ENCODE results near the gene TCEA3.

Gene TCEA3

GRCh38 chr1:23331713-23332112 is 92.8 kb downstream of the TCEA3 start:
- DNase-seq (ENCODE audit: low read depth in 1 of 2, low spot score in 1 of 2) = no peak
- Histone ChIP-seq H3K4me3 (replicated peaks; ENCODE audit: insufficient read depth, low read length) (no peak overlapping the region), H3K27me3 (ENCODE audit: insufficient read depth, poor library complexity, severe bottlenecking) (no peaks in the 10 kb centered on the region)

More at GRCh38 chr1:23331713-23332112, 92.8 kb downstream of the TCEA3 start:
- H3K27ac ChIP-seq (replicated peaks) = no peak overlapping the region
- no peak for TF ChIP-seq GABPA (IDR thresholded peaks at IDR 0.05; ENCODE audit: low read depth)
- no peak for TF ChIP-seq SPI1 (IDR thresholded peaks at IDR 0.05; ENCODE audit: borderline replicate concordance, low read depth)
- TF ChIP-seq, protein P1, sequence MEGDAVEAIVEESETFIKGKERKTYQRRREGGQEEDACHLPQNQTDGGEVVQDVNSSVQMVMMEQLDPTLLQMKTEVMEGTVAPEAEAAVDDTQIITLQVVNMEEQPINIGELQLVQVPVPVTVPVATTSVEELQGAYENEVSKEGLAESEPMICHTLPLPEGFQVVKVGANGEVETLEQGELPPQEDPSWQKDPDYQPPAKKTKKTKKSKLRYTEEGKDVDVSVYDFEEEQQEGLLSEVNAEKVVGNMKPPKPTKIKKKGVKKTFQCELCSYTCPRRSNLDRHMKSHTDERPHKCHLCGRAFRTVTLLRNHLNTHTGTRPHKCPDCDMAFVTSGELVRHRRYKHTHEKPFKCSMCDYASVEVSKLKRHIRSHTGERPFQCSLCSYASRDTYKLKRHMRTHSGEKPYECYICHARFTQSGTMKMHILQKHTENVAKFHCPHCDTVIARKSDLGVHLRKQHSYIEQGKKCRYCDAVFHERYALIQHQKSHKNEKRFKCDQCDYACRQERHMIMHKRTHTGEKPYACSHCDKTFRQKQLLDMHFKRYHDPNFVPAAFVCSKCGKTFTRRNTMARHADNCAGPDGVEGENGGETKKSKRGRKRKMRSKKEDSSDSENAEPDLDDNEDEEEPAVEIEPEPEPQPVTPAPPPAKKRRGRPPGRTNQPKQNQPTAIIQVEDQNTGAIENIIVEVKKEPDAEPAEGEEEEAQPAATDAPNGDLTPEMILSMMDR (IDR thresholded peaks at IDR 0.05; ENCODE audit: insufficient read depth, low read length) = no peak
- TF ChIP-seq, protein P2, sequence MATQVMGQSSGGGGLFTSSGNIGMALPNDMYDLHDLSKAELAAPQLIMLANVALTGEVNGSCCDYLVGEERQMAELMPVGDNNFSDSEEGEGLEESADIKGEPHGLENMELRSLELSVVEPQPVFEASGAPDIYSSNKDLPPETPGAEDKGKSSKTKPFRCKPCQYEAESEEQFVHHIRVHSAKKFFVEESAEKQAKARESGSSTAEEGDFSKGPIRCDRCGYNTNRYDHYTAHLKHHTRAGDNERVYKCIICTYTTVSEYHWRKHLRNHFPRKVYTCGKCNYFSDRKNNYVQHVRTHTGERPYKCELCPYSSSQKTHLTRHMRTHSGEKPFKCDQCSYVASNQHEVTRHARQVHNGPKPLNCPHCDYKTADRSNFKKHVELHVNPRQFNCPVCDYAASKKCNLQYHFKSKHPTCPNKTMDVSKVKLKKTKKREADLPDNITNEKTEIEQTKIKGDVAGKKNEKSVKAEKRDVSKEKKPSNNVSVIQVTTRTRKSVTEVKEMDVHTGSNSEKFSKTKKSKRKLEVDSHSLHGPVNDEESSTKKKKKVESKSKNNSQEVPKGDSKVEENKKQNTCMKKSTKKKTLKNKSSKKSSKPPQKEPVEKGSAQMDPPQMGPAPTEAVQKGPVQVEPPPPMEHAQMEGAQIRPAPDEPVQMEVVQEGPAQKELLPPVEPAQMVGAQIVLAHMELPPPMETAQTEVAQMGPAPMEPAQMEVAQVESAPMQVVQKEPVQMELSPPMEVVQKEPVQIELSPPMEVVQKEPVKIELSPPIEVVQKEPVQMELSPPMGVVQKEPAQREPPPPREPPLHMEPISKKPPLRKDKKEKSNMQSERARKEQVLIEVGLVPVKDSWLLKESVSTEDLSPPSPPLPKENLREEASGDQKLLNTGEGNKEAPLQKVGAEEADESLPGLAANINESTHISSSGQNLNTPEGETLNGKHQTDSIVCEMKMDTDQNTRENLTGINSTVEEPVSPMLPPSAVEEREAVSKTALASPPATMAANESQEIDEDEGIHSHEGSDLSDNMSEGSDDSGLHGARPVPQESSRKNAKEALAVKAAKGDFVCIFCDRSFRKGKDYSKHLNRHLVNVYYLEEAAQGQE (IDR thresholded peaks at IDR 0.05; ENCODE audit: insufficient replicate concordance, low read depth) = no peak
- no peak for TF ChIP-seq POLR2AphosphoS5 (IDR thresholded peaks at IDR 0.05; ENCODE audit: low read depth)

All from HL-60 (cell line).